Measurements from ENCODE around the gene SAFB2. TPM values are rescaled to one million over a fixed set of nuclear protein-coding genes. Genes with fewer than 3 reads are reported as not detected.
A peak's percentile ranks its signal among the peaks of the same experiment; 100 is the strongest.

The SAFB2 gene
- total and polyA plus RNA-seq, 9 of the 15 experiments (the other 6 are each of a cell fraction or from before 2014, with no cell fraction given), result 4.5 to 103 (median 47.3) TPM

GRCh38 chr19:5643060-5643459 lies 20.5 kb upstream of the SAFB2 start (continued):
- TF ChIP-seq HDAC6 (IDR thresholded peaks at IDR 0.05; ENCODE audit: low read depth, low read length) (no peak), ATF7 (IDR thresholded peaks at IDR 0.05) (no peak), SREBF1 (IDR thresholded peaks at IDR 0.05; ENCODE audit: borderline replicate concordance, low read depth, low read length) (no peak), HIVEP1 (CRISPR knock-in tag; IDR thresholded peaks at IDR 0.05) (no peak), HMGN3 (IDR thresholded peaks at IDR 0.05; ENCODE audit: borderline replicate concordance, extremely low read depth, insufficient read length, low read depth, low read length) (no peak)
- TF ChIP-seq, protein P1, sequence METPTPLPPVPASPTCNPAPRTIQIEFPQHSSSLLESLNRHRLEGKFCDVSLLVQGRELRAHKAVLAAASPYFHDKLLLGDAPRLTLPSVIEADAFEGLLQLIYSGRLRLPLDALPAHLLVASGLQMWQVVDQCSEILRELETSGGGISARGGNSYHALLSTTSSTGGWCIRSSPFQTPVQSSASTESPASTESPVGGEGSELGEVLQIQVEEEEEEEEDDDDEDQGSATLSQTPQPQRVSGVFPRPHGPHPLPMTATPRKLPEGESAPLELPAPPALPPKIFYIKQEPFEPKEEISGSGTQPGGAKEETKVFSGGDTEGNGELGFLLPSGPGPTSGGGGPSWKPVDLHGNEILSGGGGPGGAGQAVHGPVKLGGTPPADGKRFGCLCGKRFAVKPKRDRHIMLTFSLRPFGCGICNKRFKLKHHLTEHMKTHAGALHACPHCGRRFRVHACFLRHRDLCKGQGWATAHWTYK (CRISPR knock-in tag; IDR thresholded peaks at IDR 0.05), result no peak

DNA sequence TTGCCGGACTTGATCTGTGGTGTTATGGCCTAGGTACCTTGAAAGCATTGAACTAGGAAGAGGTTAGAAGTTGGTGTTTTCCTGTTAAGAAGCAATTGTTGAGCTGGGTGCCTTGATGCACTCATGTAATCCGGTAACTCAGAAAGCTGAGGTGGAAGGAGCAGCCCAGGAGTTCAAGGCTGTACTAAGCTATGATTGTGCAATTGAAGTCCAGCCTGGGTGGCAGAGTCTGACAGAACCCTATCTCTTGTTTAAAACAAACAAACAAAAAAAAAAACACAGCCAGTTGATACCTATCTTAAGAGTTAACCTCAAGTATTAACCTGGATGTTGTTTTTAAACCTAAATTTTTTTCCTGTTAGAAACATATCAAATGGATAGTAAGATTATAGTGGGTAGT lies 19.6 kb upstream of the SAFB2 start:
- in situ Hi-C loops (cut with MboI) (no loop called here), intact Hi-C loops (cut with micrococcal nuclease) (no loop called here)
- H3K9me1 ChIP-seq (ENCODE audit: control insufficient read depth, insufficient read depth, low read length), result peaks cover 8% of the 10 kb centered on the region
- no peak overlapping the region for H3K9ac ChIP-seq (ENCODE audit: insufficient read depth in 1 of 2, low read depth in 2 of 2, low read length in 2 of 2)
- ChIA-PET POLR2A (interaction anchor here (0.9 to 1.5 kb wide), 3 partner anchors 15 to 23 kb away, joined by 3 to 6 read pairs (median 3); no protein-coding TSS in a partner anchor), CTCF (ENCODE audit: low intra/inter-chr PET ratio) (no interaction called here)
- no peak overlapping the region for H2AFZ ChIP-seq (ENCODE audit: low read depth, low read length)
- H4K20me1 ChIP-seq (replicated peaks; ENCODE audit: control insufficient read depth, insufficient read depth, low read length), result peaks cover 35% of the 10 kb centered on the region
- no peaks in the 10 kb centered on the region for H3K27me3 ChIP-seq (ENCODE audit: control insufficient read depth in 2 of 2, insufficient read depth in 2 of 2, low read length in 2 of 2)
- no TSS peak for BruUV-seq (replicated peaks)
- no peak for TF ChIP-seq NFIX (CRISPR knock-in tag; IDR thresholded peaks at IDR 0.05; ENCODE audit: low read depth)
- TF ChIP-seq ARNT (IDR thresholded peaks at IDR 0.05), result no peak
- TF ChIP-seq POLR2AphosphoS5 (IDR thresholded peaks at IDR 0.05; ENCODE audit: control insufficient read depth, insufficient read depth, low read depth, low read length), result no peak
- no peak for TF ChIP-seq TFAP4 (CRISPR knock-in tag; IDR thresholded peaks at IDR 0.05; ENCODE audit: borderline replicate concordance)
- TF ChIP-seq CEBPB (tag; IDR thresholded peaks at IDR 0.05), result peak; percentile 43; the same call in 1 of the 2 replicates
- no peak for TF ChIP-seq SREBF1 (IDR thresholded peaks at IDR 0.05; ENCODE audit: borderline replicate concordance, low read depth, low read length)
- ATAC-seq (no peak), DNase-seq (ENCODE audit: extremely low read depth in 1 of 4, low spot score in 3 of 4) (no peak), FAIRE-seq (no peak)
- no peaks in the 10 kb centered on the region for H3K4me1 ChIP-seq (replicated peaks in 1 of 2; ENCODE audit: control insufficient read depth in 2 of 2, insufficient read depth in 2 of 2, low read length in 2 of 2)
- peaks cover 95% of the 10 kb centered on the region for H3K79me2 ChIP-seq (ENCODE audit: control insufficient read depth, insufficient read depth, low read length)
- no peak overlapping the region for H3K4me3 ChIP-seq
- H3K9me3 ChIP-seq (replicated peaks; ENCODE audit: control insufficient read depth, insufficient read depth, low read depth, low read length), result no peaks in the 10 kb centered on the region
- no peak overlapping the region for H3K27ac ChIP-seq (ENCODE audit: extremely low read depth, low read depth, low read length)
- H3K36me3 ChIP-seq (ENCODE audit: control insufficient read depth, insufficient read depth, low read length), result peaks cover 91% of the 10 kb centered on the region
- no peak overlapping the region for H3K4me2 ChIP-seq (ENCODE audit: insufficient read depth, low read length)
- 100% methylated on average over 2 of the region's 2 CpGs for WGBS (ENCODE audit: insufficient coverage, low coverage, missing lambda C conversion rate)

Data from K562 (cell line).